Measurements from ENCODE around the gene TRIO.

TRIO gene

DNA sequence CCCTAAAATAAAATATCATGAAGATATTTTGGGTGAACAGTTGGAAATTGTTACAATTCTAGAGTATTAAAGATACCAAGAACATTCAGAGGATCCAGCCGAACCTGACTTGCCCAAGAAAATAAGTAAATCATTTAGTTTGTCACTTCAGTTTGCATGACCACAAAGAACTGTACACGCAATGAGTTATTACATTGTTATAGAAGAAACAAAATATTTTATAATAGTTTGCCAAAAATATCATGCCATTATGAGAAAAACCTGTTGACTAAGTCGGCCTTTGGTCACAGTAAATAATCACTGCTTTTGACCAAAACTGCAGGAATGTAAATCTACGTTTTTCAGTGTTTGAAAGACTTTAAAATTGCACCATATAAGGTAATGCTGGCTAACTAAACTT, 27.9 kb downstream of the TRIO start:
- no peak for DNase-seq

DNA sequence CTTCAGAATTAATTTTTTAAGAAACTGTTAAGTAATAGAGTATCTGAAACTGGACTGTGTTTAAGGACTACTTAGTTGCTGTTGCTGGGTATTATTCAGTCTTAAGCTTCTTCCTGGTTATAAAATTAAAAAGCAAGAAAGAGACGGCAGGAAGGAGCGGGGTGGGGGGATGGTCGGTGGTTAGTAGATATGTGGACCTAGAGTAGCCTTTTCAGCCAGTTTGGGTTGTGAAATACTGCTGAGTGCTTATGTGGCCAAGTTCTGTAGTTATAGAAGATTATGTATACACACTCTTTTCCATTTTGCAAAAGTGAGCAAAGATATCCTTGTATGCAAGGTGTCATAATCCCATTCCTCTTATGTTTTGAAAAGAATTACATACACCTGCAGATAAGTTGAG, 28.5 kb downstream of the TRIO start:
- DNase-seq = no peak

DNA sequence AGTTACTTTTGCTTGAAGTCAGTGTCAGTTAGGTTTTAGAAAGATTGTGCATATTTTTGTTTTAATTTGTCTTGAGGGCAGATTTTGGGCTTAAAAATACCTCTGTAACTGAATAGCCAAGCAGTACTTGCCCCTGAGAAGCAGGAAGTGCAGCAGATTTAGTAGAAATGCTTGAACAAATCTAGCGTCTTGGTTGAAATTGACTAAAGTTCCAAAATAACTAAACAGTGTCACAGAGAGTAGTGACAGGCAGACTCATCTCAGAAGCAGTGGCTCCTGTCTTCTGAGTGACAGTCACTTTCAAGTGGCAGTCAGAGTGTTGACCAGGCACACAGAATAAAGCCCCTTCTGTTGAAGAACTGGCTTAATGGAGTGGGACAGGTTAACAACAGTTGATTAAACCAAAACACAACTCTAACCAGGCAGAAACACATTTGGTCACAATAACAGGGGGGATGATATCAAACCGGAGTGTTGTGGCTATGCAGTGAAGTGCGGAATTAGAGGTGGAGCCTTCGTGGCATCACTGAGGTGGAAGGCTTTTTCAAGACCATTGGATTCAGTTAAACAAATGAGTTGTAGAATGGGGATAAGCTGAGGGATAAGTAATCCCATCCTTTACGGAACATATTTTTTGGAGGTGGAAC, 29.1 kb downstream of the TRIO start:
- DNase-seq = no peak

DNA sequence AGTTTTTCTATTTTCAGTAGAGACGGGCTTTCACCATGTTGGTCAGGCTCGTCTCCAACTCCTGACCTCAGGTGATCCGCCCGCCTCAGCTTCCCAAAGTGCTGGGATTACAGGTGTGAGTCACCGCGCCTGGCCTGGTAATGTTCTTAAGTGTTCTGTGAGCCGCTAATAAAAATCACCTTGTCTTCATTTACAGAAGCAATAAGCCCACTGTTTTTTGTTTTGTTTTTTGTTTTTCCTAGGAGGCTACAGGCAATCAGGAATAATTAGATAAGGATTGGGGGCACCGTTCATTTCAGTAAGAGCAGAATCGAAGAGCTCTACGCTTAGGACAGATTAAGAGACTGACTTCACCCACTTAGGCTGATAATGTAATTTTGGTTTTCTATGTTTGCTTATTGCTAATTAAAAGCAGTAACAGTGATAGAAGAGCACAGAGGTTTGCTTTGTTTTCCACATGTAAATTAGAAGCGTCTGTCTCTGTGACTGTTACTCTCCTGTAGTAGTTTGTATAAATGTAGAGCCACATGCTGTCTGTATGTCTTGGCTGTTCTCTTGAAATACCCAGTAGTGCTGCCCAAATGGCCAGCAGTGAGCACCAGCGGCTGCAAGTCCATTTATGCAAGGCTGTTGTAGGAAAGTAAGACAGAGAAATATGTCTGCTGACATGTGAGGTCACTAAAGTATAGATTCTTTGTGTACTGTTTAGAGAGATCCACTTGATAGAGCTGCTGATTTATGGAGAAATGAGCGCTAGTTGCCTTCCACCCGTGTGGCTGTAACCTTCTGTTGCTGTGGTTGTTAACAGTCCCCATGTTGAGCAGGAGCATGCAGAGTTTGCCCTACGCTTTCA, 30.5 kb downstream of the TRIO start:
- DNase-seq = no peak

DNA sequence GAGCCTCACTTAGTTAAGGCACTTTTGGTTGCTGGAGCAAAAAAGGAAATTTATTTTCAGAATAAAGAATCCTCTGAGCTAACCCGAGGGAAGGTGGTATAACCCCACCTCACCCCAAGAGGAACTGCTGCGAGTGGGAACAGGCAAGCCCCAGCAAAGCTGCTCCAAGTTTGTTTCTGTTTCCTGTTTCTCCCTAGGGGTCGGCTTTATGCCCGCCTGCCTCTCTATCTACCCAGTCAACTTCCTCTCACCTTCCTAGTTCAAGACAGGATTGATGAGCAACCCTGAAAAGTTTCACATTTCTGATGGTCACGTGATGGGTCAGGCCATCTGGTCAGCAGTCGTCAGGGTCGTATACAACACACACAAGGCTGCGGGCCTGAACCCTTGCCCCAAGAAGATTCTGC, 31.1 kb downstream of the TRIO start:
- DNase-seq = no peak

DNA sequence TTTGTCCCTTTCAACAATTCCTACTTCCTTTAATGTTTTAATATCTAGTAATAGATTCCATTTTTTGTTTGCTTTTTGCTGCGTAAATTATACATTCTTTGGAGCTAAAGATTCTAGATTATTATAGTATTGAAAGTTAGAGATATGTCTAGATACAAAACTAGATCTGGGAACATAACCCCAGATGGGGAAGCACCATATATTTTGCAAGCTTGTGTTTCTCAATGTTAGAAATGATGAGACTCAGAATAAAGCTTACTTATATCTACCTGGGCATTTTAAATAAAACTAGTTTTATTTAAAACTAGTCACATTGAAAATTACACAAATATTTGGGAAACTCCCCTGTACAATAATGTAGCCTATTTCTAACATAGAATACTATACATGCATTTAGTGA, 32.2 kb downstream of the TRIO start:
- no peak for DNase-seq

DNA sequence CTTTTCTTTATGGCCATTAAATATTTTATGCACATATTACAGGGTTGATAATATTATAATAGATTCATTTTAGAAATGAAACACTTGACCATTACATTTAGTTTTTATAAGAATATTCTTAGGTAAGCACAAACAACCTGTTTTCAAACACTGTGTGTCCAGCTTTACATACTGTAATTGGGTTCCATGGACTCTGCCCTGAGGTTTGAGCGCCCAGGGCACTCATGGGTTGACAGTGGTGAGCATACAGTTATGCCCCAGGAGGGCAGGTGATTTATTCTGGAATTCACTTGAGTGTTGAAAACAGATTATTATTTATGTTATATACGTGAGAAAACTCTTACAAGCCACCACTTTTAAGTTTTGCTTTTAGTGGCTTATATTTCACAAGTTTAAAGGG, 33.7 kb downstream of the TRIO start:
- no peak for DNase-seq

DNA sequence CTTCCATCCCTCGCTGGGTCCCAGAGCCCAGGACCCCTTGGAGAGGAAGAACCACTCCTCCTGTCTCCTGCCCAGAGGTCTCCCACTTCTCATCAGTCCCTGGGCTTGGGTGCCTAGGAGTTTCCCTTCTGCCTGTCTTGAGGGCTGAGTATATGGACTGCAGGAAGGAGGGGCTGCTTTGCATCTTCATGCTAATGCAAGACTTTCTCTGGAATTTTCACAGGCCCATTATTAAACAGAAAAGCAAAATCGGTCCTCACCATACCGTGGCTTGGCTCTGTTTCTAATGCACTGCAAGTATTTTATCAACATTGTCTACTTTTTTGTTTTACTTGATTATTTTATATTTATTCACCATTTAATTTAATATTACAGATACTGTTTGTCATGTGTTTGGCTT, 34.5 kb downstream of the TRIO start:
- DNase-seq = no peak

DNA sequence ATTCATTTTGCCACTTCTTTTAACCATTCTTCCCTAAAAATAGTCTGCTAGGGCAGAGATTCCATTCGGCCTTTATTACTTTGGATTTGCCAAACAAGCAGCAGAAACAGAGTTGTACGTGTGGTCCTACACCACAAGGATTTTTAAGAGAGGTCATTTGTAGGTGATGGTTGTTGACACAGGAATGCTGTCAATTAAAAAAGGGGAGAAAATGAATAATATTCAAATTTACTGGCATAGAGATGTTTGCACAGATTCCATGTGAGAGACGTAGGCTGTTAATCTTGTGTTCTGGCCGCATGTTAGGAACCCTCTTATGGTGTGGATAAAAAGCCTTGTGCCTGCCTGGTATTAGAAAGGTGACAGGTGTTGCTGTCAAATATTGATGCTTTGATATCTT, 34.9 kb downstream of the TRIO start:
- DNase-seq = no peak

DNA sequence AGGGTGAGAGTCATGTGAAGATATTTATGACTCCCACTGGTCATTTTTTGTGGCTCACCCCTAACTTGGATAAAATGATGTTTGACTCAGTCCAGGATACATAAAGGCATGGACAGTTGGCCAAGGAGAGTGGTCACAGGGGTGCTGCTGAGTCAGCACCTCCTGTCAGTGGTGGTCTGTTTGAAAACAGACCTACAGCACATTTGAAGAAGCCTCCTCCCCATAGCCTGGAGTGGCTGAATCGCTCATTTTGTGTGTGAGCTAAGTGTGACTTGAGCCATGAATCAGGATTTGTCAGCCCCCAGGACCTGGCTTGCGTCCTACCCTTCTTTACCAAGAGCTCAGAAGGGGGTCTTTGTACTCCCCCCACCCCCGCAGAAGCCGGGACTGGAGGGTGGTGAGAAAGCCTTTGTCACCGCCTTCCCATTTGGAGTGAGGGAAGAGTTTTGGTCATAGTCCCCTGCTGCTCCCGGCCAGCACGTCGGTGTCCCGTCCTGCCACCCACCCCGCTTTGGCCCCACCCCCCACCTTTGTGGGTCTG, 35.6 kb downstream of the TRIO start:
- DNase-seq = no peak

DNA sequence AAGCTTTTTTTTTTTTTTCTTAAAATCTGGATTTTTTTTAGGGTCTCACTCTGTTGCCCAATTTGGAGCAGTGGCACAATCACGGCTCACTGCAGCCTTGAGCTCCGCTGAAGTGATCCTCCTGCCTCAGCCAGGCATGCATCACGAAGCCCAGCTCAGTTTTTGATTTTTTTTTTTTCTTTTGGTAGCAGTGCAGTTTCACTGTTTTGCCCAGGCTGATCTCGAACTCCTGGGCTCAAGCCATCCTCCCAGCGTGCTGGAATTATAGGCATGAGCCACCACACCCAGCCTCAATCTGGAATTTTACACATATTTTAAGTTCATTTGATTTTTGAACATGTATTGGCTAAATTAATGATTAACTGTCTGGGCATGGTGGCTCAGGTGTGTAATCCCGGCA, 36.3 kb downstream of the TRIO start:
- no peak for DNase-seq

DNA sequence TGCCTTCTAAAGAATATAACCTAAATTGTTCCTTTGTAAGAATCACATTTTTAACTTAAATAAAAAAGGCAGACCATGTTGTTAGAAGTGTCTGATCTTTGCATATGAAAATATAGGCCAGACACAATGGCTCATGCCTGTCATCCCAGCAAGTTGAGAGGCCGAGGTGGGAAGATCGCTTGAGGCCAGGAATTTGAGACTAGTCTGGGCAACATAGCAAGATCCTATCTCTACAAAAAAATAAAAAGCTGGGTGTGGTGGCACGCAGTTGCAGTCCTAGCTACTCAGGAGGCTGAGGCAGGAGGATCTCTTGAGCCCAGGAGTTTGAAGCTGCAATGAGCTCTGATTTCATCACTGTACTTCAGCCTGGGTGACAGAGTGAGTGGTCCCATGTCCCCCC, 37.3 kb downstream of the TRIO start:
- DNase-seq = no peak

DNA sequence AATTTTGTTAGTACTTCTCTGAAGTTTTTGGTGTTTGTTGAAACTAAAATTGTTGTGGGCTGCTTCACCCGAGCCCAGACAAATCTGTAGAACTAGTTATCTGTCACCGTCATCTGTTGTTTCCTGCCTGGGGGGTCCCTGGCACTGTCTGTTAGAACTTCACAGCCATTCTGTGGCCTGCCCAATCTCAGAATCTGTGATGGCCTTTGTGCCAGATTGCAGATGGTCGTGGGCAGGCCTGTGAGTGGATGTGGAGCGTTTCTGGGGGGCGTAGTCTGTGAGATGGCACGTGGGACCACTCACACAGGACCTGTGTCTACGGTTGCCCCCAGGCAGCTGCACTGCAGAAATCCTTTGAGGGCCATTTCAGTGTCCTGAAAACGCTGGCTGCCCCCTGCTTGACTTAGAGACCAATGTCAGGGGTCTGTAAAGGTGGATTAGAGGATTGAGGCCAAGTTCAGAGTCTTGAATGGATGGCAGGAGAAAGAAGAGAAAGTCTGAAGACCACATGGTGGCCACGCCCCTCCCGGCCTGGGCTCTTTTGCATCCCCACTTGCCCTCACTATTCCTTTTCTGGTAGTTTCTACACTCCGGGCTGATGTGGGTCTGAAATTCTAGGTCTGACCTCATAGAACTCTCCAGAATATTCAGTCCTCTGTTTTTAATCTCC, 38.3 kb downstream of the TRIO start:
- no peak for DNase-seq

DNA sequence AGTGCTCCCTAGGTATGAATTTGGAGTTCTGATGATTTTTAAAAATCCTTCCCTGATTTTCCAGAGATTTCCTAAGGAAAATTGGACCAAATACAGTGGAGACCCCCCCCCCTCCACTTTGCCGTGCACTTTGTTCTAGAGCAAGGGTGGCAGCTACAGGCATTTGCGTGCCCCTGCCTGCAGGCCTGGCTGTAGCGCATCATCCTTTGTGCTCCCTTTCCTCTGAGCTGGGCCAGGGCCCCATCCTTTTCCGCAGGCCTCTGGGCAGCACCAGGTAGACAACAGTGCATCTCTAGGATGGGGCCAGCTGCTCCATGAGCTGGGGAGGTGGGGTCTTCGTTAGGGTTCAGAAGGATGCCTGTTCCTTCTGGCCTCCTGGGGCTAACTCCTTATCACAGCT, 39.6 kb downstream of the TRIO start:
- no peak for DNase-seq

DNA sequence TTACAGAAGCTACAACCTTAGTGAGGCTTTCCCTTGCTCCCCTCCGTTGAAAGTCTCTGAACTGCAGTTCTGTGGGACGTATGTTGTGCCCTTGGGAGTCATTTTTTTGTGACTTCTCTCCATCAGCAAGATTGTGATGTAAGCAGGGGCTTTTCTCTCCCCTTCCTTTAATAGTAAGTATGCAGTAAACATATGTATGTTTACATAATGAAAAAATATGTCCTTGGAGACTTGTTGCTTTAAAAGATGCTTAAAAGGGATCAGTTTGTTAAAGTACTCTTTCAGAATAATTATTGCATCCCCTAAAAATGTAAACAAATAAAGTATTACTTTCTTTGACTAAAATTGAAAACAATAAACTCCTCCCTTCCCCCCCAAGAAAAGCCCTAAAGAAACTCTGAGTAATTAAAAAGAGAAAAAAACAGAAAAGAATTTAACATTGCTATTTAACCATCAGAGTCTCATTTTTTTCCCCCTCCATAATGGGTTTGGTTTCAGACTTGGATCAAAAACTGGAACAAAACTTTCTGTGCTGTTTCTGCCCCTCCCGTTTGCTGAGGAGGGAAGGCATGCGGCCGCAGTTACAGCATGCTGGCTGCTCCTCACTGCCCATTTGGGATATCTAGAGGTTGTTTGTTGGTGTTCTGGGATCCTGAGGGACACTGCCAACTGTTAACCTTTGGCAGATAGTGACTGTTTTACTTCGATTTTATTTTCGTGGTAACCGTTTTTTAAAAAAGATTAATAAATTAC, 40.2 kb downstream of the TRIO start:
- DNase-seq = no peak

DNA sequence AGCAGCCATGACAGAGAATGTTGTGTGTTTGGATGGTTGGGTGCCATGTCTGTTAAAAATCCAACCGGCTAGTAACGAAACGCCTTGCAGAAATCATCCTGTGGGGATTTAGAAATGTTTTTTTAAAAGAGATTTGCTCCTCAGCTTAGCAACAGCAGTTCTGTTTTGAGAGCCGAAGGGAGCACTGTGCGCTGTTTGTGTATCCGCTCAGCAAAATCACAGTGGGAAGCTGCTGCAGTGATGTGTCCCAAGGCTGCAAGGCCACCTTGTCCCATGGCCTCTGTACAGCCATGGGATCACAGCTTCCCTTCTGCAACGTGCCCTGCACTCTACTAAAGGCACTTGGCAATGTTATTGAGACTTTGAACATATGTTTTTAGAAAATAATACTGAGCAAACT, 40.9 kb downstream of the TRIO start:
- DNase-seq = no peak

DNA sequence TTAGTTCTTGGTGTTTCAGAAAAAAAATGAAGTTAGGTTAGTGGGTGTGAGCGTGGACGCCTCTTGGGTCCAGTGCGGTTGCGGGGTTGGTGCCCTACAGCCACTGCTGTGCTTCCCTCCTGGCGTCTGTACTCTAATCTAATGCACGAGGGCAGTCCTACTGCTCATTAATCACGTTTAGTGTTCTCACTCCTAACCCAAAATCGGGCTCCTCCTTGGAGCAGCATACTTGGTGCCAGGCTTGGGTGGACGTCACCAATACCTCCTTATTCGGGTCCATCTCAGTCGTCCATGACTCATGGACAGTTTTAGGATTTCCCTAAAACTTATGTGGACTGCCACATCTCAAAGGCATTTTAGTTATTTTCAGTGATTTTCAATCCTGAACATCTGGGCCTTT, 41.6 kb downstream of the TRIO start:
- no peak for DNase-seq

DNA sequence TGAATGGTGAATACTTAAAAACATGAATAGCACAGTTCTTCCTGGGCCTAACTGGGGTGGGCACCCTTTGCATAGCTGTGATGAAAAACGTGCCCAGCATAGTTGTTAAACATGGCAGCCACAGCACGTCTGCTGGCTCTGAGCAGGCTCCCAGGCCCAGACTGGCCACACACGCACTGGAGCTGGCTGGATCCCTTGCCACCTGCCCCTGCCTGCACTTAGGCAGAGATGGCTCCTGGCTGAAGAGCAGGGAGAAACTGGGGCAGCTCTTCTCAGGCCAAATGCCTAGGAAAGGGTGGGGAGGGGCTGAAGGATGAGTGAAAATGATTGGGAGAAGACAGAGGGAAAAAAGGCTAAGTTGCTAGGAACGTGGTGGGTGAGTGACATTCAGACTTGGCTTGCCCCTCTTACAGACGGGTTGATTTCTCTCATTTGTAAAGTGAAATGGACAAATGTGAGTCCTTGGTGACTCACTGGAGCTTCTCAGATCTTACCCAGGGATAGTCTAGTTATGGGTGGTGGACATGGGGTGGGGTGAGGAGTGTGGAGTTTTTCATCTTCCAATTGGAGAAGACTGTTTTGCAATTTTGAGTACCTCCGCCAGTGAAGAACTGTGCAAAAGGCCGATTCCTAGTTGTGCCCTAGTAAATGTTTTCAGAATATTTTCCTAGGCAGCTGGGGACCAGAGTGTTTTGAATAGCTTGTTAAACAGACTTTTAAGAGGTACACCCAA, 42.4 kb downstream of the TRIO start:
- no peak for DNase-seq

DNA sequence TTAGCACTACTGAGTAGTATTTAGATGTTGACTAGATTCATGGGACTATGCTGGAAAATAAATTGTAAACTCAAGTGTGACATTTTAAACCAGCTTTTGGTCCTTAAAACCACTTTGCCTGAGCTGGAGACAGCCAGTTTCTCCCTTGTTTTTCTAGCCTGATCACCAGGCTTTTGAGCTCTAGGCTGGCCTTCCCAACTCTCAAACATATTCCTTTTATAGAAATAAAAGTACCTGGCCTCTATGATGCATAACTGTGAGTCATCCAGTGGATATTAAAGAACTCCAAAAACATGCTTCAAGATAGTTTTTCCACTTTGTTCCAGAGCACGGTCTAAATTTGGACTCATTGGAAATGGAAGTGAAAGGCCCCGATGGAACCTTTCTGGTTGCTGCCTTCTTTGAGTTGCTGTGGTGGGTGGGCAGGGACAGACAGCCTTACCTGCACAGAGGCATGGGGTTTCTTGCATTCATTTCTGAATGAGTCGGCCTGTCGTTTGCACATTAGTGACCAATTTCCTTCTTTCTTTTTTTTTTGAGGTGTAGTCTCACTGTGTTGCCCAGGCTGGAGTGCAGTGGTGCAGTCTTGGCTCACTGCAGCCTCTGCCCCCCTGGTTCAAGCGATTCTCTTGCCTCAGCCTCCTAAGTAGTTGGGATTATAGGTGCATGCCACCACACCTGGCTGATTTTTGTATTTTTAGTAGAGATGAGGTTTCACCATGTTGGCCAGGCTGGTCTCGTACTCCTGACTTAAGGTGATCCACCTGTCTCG, 43.1 kb downstream of the TRIO start:
- DNase-seq = no peak

DNA sequence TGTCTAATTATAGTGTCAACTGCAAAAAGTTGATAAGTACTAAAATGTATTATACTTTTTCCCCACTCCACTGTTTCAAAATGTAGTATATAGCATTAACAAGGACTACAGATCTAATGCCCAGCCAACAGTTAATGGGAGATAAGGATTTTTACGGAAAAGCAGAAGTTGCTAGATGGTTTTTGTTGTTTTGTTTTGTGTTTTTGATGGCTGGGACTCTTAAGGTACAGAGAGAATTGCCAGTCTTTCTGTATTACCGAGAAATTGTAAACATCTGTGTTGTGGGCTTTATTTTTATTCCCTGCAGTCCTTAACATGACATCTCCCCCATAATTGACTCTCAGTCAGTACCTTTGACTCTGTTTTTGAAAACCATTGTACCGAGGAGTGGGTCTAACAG, 44.0 kb downstream of the TRIO start:
- DNase-seq = no peak

DNA sequence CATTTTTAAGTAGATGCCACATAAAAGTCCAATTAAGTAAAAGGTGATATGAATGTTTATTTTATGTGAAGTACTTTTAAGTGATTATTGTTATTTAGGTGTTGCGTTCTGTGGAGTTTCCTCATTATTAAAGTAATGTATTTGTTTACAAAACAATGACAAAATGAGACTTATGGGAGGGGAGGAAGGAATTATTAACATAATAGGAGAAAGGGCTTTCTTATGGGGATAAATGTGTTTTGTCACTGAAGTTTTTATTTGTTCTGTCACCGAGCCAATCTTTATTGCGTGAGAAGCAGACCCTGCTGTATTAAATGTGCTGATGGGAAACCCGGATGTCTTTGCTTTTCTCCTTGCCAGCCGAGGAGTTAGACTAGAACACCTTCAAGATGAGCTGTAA, 44.5 kb downstream of the TRIO start:
- DNase-seq = no peak

DNA sequence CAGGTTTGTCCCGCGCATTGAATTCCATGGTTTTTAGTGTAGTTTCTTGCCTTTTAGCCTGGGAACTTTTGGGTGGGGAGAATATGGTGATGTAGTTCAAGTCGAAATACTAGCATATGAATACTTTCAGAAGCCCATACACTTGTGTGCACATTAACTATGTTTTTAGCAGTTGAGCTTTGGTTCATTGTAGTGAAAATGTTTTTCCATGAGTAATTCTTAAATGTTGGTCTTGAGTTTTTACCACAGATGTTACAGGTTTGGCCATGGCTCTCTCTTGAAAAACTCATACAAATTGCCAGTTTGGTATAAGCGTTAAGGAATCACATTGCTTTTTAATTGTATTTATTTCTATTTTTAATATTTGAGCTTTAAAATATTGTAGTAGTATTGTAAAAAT, 45.6 kb downstream of the TRIO start:
- no peak for DNase-seq
